GM12875 (cell line): ENCODE data around the gene C1orf167.

Experiments used
- H3K4me3 ChIP-seq: one replicate; pipeline ENCODE4 v1.5.1; 2011; ENCODE audit warnings: low read depth, low read length, control low read depth
- TF ChIP-seq, protein P1 (sequence below): IDR thresholded peaks from 2 replicates; pipeline ENCODE4 v1.5.1; 2011; ENCODE audit warnings: low read depth, mild to moderate bottlenecking, control low read depth, inconsistent platforms, low read length, moderate library complexity, borderline replicate concordance; ENCODE audit not compliant: insufficient read depth

C1orf167 gene

DNA sequence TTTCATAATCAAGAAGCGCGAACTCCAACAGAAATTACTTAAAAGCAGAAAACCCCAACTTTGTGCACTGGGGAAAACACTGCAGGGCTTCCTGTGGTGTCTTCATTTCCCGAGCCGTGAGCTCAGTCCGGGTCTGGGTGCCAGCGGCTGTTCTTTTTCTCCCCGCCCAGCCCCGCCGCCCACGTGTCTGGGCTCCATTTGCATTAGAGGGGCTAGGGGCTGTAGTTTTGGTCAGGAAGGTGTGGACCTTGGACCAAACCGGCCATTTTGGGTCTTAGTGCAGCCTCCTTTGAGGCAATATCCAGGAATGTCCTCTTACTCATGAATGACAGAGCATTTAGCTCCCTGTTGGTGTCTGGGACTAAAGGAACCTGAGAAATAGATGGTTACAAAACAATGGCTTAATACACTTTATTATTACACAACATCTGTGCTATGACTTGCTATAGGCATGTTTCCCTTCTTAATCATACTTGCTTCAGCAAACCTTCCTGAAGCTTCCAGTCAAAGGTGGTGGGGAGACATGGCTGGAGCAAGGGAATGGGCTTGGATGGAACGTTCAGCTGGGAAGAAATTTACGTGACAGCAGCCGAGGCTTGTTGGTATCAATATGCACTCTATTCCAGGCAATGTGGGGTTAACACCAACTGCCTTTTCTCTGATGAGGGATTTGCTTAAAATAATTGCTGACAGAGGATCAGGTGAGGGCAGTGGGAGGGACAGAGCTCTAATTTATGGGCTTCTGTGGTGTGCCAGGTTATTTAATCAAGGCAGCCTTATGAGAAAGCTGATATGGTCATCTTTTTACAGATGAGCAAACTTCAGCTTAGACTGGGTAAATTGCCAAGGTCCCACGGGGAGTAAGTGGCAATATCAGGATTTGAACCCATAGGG, 25.0 kb upstream of the C1orf167 start:
- H3K4me3 ChIP-seq = peak overlapping the region; percentile 66
- TF ChIP-seq, protein P1, sequence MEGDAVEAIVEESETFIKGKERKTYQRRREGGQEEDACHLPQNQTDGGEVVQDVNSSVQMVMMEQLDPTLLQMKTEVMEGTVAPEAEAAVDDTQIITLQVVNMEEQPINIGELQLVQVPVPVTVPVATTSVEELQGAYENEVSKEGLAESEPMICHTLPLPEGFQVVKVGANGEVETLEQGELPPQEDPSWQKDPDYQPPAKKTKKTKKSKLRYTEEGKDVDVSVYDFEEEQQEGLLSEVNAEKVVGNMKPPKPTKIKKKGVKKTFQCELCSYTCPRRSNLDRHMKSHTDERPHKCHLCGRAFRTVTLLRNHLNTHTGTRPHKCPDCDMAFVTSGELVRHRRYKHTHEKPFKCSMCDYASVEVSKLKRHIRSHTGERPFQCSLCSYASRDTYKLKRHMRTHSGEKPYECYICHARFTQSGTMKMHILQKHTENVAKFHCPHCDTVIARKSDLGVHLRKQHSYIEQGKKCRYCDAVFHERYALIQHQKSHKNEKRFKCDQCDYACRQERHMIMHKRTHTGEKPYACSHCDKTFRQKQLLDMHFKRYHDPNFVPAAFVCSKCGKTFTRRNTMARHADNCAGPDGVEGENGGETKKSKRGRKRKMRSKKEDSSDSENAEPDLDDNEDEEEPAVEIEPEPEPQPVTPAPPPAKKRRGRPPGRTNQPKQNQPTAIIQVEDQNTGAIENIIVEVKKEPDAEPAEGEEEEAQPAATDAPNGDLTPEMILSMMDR = no peak

GRCh38 chr1:11738096-11738495, 23.9 kb upstream of the C1orf167 start:
- TF ChIP-seq, protein P1 = no peak
- no peak overlapping the region for H3K4me3 ChIP-seq

GRCh38 chr1:11738783-11739182, 23.2 kb upstream of the C1orf167 start:
- TF ChIP-seq, protein P1 = no peak
- H3K4me3 ChIP-seq = no peak overlapping the region

- TF ChIP-seq, protein P1 = no peak
Measured at GRCh38 chr1:11740258-11741192, 21.5 kb upstream of the C1orf167 start.

GRCh38 chr1:11741482-11741881, 20.5 kb upstream of the C1orf167 start:
- TF ChIP-seq, protein P1 = no peak
- H3K4me3 ChIP-seq = no peak overlapping the region

More at GRCh38 chr1:11740258-11741192, 21.5 kb upstream of the C1orf167 start:
- H3K4me3 ChIP-seq = no peak overlapping the region

GRCh38 chr1:11741919-11742558, 20.0 kb upstream of the C1orf167 start:
- TF ChIP-seq, protein P1 = no peak
- no peak overlapping the region for H3K4me3 ChIP-seq
